SK-N-SH treated with all-trans-retinoic acid at 6 μM for 48 hours (cell line): ENCODE data around the gene TRIM24.

Experiments used
- ATAC-seq: fragments of 200-7000 bp; cut with Tn5 transposase; 3 replicates; pipeline ENCODE4 v1.9.1; 2020; ENCODE audit warnings: mild to moderate bottlenecking, moderate library complexity
- ARNTL ChIP-seq: fragments of 450-650 bp; formaldehyde crosslinking; IDR thresholded peaks from 2 replicates; pipeline ENCODE4 v1.5.0; 2020; ENCODE audit warnings: low read depth, mild to moderate bottlenecking, moderate library complexity, borderline replicate concordance
- BACH2 ChIP-seq: fragments of 250-450 bp; sonication (Bioruptor Pico); IDR thresholded peaks from 2 replicates; pipeline ENCODE4 v1.9.0; 2021; ENCODE audit warnings: mild to moderate bottlenecking, borderline replicate concordance
- CREB5 ChIP-seq: fragments of 250-450 bp; sonication (Bioruptor Pico); IDR thresholded peaks from 2 replicates; pipeline ENCODE4 v1.5.1; 2020; ENCODE audit warnings: low read depth, mild to moderate bottlenecking, moderate library complexity
- CSDC2 ChIP-seq: fragments of 250-450 bp; sonication (Bioruptor Pico); IDR thresholded peaks from 2 replicates; pipeline ENCODE4 v1.5.0; 2020; ENCODE audit warnings: mild to moderate bottlenecking, moderate library complexity
- CSRNP3 ChIP-seq: fragments of 250-450 bp; sonication (Bioruptor Pico); IDR thresholded peaks from 2 replicates; pipeline ENCODE4 v1.5.1; 2021; ENCODE audit warnings: mild to moderate bottlenecking, moderate library complexity
- ESRRG ChIP-seq: fragments of 250-450 bp; sonication (Bioruptor Pico); IDR thresholded peaks from 2 replicates; pipeline ENCODE4 v1.6.1; 2021; ENCODE audit warnings: mild to moderate bottlenecking
- GLIS3 ChIP-seq: fragments of 250-450 bp; sonication (Bioruptor Pico); IDR thresholded peaks from 2 replicates; pipeline ENCODE4 v1.5.0; 2020; ENCODE audit warnings: mild to moderate bottlenecking, moderate library complexity
- ISL1 ChIP-seq: fragments of 250-450 bp; sonication (Bioruptor Pico); IDR thresholded peaks from 2 replicates; pipeline ENCODE4 v2.1.2; 2022; ENCODE audit warnings: mild to moderate bottlenecking, moderate library complexity
- OSR1 ChIP-seq: fragments of 250-450 bp; sonication (Bioruptor Pico); IDR thresholded peaks from 2 replicates; pipeline ENCODE4 v1.8.0; 2022; ENCODE audit warnings: moderate library complexity, mild to moderate bottlenecking, inconsistent platforms
- PPARA ChIP-seq: fragments of 250-450 bp; sonication (Bioruptor Pico); IDR thresholded peaks from 2 replicates; pipeline ENCODE4 v1.5.0; 2020; ENCODE audit warnings: mild to moderate bottlenecking, borderline replicate concordance
- RARB ChIP-seq: fragments of 250-450 bp; sonication (Bioruptor Pico); IDR thresholded peaks from 2 replicates; pipeline ENCODE4 v1.8.0; 2021; ENCODE audit warnings: mild to moderate bottlenecking, moderate library complexity
- TCF4 ChIP-seq: fragments of 250-450 bp; sonication (Bioruptor Pico); IDR thresholded peaks from 2 replicates; pipeline ENCODE4 v1.8.0; 2021; ENCODE audit warnings: mild to moderate bottlenecking, moderate library complexity, borderline replicate concordance
- TOX ChIP-seq: fragments of 250-450 bp; sonication (Bioruptor Pico); IDR thresholded peaks from 2 replicates; pipeline ENCODE4 v1.8.0; 2021; ENCODE audit warnings: mild to moderate bottlenecking, moderate library complexity, borderline replicate concordance
- ZC3H10 ChIP-seq: fragments of 250-450 bp; sonication (Bioruptor Pico); IDR thresholded peaks from 2 replicates; pipeline ENCODE4 v1.5.1; 2021; ENCODE audit warnings: mild to moderate bottlenecking, moderate library complexity
- ZFP3 ChIP-seq: fragments of 250-450 bp; sonication (Bioruptor Pico); IDR thresholded peaks from 2 replicates; pipeline ENCODE4 v1.5.0; 2020; ENCODE audit warnings: mild to moderate bottlenecking, moderate library complexity
- ZFP30 ChIP-seq: fragments of 450-650 bp; formaldehyde crosslinking; IDR thresholded peaks from 2 replicates; pipeline ENCODE4 v1.5.0; 2022; ENCODE audit warnings: mild to moderate bottlenecking, moderate library complexity
- ZNF565 ChIP-seq: fragments of 450-650 bp; formaldehyde crosslinking; conservative IDR thresholded peaks from 2 replicates; pipeline ENCODE4 v1.5.0; 2020; ENCODE audit warnings: low read depth, mild to moderate bottlenecking, moderate library complexity
- ZNF70 ChIP-seq: fragments of 450-650 bp; formaldehyde crosslinking; IDR thresholded peaks from 2 replicates; pipeline ENCODE4 v1.5.0; 2020; ENCODE audit warnings: mild to moderate bottlenecking, moderate library complexity
- ZNF8 ChIP-seq: fragments of 450-650 bp; formaldehyde crosslinking; IDR thresholded peaks from 2 replicates; pipeline ENCODE4 v1.5.0; 2020; ENCODE audit warnings: mild to moderate bottlenecking, moderate library complexity
- TF ChIP-seq, protein P1 (sequence below): fragments of 250-450 bp; sonication (Bioruptor Pico); IDR thresholded peaks from 2 replicates; pipeline ENCODE4 v1.5.0; 2020; ENCODE audit warnings: mild to moderate bottlenecking, moderate library complexity
- TF ChIP-seq, protein P2 (sequence below): fragments of 250-450 bp; sonication (Bioruptor Pico); IDR thresholded peaks from 2 replicates; pipeline ENCODE4 v1.8.0; 2021; ENCODE audit warnings: low read depth, mild to moderate bottlenecking, moderate library complexity, borderline replicate concordance

TRIM24 gene

GRCh38 chr7:138618933-138619332 lies 158.9 kb downstream of the TRIM24 start (continued):
- TF ChIP-seq CSRNP3 (CRISPR knock-in tag) (no peak), ISL1 (CRISPR knock-in tag) (no peak), ZNF565 (no peak), ZNF8 (CRISPR knock-in tag) (no peak), ZFP3 (no peak)

DNA sequence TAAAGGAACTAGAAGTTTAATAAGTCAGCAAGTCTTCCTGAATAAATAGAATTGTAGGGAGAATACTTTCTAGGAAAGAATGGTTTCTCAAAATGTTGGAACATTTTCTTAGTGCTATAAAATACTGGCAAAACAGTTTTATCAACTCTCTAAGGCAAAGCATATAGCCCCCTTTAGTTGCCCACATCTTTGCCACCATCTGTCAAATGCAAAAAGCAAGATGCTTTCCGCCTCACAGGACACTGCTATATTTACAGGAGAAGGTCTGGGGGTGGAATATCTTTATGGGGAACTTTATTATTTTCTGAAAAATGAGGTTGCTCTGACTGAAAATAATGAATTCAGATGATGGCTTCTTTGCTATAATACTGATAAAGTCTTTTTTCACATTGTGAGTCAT lies 162.8 kb downstream of the TRIM24 start:
- TF ChIP-seq TOX (CRISPR knock-in tag) (no peak), GLIS3 (CRISPR knock-in tag) (no peak), ZC3H10 (CRISPR knock-in tag) (no peak), ZNF8 (CRISPR knock-in tag) (no peak), ARNTL (no peak), CREB5 (CRISPR knock-in tag) (no peak), ZFP30 (CRISPR knock-in tag) (no peak)
- no peak for ATAC-seq

DNA sequence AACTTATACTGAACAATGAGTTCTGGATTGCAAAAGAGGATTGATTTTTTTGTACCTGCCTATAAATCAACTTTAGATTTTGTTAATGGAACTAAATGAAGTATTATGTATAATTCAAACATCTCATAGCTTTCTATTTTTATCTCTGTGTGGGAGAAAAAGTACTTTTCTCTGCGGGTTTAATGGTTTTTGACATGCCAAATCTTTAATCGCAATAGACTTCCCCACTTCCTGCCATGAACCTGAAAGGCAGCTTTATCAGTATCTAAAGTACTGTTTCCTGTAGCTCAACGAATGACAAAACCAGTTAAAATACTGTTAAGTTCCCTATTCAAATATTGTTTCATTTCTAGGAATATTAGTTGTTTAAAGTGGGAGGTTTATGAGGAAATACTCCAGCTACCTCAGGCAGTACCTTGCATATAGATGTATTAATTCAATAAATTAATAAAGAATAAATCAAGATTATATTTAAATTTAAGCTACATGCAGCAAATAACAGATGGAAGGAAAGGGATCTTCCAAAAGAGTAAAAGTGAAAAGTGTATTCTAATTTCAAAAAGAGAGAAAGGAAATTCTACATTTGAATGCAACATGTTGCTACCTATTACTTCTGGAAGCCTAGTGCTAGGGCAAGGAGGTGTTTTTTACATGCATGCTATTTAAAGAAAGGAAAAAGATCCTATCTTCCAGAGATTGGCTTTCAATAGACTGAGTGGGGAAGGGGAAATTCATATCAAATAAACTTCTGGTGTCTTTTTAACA lies 165.2 kb downstream of the TRIM24 start:
- ATAC-seq, result no peak
- no peak for TF ChIP-seq ARNTL
- TF ChIP-seq ISL1 (CRISPR knock-in tag), result peak; percentile 70

DNA sequence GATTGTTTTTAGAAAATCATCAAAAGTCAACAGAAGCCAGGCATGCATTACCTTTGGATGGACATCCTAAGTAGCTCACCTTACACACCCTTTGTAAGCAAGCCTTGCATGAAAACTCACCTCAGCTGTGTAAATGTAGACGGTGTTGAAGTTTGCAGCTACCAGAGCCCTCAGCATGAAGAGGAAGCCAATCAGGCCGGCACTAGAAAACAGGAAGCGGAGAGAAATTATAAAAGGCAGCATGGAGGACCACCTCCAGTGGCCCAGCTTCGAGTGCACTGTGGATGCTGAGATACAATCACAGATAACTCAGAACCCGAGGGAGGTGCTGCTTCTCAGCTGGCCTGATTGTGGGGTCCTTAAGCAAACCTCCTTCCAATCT lies 165.8 kb downstream of the TRIM24 start:
- TF ChIP-seq, protein P1, sequence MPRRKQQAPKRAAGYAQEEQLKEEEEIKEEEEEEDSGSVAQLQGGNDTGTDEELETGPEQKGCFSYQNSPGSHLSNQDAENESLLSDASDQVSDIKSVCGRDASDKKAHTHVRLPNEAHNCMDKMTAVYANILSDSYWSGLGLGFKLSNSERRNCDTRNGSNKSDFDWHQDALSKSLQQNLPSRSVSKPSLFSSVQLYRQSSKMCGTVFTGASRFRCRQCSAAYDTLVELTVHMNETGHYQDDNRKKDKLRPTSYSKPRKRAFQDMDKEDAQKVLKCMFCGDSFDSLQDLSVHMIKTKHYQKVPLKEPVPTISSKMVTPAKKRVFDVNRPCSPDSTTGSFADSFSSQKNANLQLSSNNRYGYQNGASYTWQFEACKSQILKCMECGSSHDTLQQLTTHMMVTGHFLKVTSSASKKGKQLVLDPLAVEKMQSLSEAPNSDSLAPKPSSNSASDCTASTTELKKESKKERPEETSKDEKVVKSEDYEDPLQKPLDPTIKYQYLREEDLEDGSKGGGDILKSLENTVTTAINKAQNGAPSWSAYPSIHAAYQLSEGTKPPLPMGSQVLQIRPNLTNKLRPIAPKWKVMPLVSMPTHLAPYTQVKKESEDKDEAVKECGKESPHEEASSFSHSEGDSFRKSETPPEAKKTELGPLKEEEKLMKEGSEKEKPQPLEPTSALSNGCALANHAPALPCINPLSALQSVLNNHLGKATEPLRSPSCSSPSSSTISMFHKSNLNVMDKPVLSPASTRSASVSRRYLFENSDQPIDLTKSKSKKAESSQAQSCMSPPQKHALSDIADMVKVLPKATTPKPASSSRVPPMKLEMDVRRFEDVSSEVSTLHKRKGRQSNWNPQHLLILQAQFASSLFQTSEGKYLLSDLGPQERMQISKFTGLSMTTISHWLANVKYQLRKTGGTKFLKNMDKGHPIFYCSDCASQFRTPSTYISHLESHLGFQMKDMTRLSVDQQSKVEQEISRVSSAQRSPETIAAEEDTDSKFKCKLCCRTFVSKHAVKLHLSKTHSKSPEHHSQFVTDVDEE (CRISPR knock-in tag), result no peak
- TF ChIP-seq ZNF70 (no peak), ZFP30 (CRISPR knock-in tag) (no peak), BACH2 (CRISPR knock-in tag) (no peak), ISL1 (CRISPR knock-in tag) (no peak), ZNF565 (no peak)
- ATAC-seq, result no peak

DNA sequence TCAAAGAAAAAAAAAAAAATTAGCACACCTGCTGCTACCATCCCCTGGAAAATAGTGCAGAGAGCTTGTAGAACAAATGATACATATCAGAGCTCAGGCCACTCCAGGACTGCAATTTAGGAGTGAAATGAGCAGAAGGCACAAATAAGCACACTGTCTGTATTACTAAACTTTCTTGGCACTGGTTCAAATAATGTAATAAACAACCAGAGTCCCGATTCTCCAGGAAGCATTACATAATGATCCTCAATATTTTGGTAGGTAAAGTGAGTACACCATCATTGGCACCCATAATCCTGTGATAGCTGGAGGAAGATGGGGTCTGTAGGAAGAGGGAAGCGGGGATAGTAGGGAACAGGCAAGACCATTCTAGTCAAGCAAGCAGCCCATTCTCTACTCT lies 166.8 kb downstream of the TRIM24 start:
- no peak for TF ChIP-seq CSRNP3 (CRISPR knock-in tag)
- no peak for TF ChIP-seq PPARA (CRISPR knock-in tag)
- TF ChIP-seq CREB5 (CRISPR knock-in tag), result no peak
- no peak for TF ChIP-seq ZNF565
- TF ChIP-seq ZC3H10 (CRISPR knock-in tag), result no peak
- no peak for TF ChIP-seq CSDC2 (CRISPR knock-in tag)
- TF ChIP-seq TCF4 (CRISPR knock-in tag), result no peak
- TF ChIP-seq ZNF70, result no peak
- TF ChIP-seq ZNF8 (CRISPR knock-in tag), result no peak
- TF ChIP-seq, protein P2, sequence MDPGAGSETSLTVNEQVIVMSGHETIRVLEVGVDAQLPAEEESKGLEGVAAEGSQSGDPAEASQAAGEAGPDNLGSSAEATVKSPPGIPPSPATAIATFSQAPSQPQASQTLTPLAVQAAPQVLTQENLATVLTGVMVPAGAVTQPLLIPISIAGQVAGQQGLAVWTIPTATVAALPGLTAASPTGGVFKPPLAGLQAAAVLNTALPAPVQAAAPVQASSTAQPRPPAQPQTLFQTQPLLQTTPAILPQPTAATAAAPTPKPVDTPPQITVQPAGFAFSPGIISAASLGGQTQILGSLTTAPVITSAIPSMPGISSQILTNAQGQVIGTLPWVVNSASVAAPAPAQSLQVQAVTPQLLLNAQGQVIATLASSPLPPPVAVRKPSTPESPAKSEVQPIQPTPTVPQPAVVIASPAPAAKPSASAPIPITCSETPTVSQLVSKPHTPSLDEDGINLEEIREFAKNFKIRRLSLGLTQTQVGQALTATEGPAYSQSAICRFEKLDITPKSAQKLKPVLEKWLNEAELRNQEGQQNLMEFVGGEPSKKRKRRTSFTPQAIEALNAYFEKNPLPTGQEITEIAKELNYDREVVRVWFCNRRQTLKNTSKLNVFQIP (CRISPR knock-in tag), result no peak
- TF ChIP-seq OSR1, result no peak
- TF ChIP-seq ESRRG (CRISPR knock-in tag), result no peak
- TF ChIP-seq ZFP30 (CRISPR knock-in tag), result no peak
- TF ChIP-seq RARB, result no peak
- no peak for TF ChIP-seq ISL1 (CRISPR knock-in tag)
- ATAC-seq, result no peak
